SIG-M5 treated with dmso at 0.1 percent for 504 hours (cell line): ENCODE data around the gene COL6A3.
"Not testable (repeated sequence)": the region's sequence is repeated elsewhere in the genome, so short reads cannot be mapped to it uniquely, and the experiment has no call there.

Experiments
- DNase-seq: peaks from one replicate; lab custom pipeline; 2025; ENCODE audit not compliant: unreplicated experiment; lab: John Stamatoyannopoulos, UW

Gene COL6A3

DNA sequence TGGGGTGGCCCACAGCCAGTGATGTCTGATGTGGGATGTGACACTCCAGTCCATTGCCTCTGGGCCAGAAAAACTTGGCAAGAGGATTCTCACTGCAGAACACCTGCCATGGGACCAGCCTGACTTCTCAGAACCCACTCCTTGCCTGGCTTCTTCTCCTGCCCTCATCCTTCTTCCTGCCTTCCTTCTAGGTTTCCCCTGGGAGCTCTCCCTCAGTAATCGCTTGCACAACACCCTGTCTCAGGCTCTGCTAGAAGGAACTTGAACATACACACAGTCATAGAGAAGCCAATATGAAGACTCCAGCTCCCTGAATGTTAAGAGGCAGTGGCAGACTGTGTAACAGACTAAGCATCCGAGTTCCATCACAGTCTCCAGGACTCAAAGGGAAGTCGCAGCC, 4.3 kb upstream of the COL6A3 start:
- no peak for DNase-seq

DNA sequence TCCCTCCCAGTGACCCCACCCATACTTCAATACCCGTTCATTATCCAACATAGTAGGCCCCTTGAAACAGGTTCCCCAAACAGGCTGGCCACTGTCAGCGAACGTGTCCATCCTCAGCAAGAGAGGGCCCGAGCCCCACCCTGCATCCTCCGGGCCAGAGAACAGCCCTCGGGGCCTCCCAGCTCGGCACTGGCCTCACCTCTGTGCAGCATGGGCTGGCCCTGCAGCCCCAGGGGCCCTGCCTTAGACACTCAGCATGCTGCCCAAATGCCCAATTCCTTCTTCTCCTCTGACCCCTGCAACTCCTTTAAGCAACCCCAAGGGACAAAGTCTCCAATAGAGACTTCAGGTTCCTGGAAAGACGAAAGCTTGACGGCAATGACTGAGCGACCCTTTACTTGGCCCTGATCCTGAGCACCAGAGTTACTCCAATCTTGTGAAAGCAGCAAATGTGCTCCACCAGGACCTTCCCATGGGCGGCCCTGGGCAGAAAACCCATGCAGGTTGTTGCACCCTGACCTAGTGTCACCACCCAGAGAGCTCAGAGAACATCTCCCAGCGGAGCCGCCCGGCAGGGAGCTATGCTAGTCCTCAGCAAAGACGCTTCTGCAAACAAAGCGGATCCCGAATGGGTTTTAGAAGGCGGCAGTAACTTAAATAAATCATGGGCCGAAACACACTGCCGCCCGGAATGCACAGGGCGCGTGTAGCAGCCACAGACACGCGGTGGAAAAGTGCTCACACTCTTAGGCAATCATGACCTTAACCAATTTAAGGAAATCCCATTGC, 782 bp downstream of the COL6A3 start:
- no peak for DNase-seq

DNA sequence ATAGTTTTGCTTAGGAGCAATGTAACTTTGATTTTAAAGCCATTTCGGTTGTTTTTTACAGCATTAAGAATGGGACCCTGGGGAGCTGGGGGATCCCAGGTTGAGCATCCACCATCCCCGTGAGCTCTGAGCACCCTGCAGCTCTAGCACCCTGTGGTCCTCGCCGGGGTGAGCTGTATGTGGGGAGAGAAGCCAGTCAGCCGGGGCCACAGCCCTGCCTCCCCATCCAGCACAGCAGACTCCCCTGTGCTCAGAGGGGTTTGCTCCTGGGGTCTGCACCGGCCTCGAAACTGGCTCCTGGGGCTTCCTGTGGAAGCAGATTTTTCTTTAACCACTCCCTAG, 1.3 kb downstream of the COL6A3 start:
- DNase-seq: no peak

- DNase-seq: no peak
Observed at GRCh38 chr2:237411683-237412423, 2.1 kb downstream of the COL6A3 start.

- no peak for DNase-seq
Observed at GRCh38 chr2:237411092-237411601, 2.8 kb downstream of the COL6A3 start.

DNA sequence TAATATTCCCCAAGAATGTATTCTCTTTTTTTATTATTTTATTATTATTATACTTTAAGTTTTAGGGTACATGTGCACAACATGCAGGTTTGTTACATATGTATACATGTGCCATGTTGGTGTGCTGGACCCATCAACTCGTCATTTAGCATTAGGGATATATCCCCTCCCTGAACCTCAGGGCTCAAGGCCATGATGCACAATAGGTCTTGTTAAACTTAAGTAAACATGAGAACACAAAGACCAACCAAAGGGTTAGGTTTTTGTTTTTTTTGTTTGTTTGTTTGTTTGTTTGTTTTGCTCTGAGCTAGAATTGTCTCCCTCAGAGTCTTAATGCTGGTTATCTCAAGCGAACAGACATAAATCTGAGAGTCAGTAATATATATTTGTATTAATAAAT, 4.7 kb downstream of the COL6A3 start:
- not testable (repeated sequence) for DNase-seq

- DNase-seq: no peak
Observed at GRCh38 chr2:237408335-237409000, 5.5 kb downstream of the COL6A3 start.

GRCh38 chr2:237407700-237408099, 6.3 kb downstream of the COL6A3 start:
- DNase-seq: no peak

DNA sequence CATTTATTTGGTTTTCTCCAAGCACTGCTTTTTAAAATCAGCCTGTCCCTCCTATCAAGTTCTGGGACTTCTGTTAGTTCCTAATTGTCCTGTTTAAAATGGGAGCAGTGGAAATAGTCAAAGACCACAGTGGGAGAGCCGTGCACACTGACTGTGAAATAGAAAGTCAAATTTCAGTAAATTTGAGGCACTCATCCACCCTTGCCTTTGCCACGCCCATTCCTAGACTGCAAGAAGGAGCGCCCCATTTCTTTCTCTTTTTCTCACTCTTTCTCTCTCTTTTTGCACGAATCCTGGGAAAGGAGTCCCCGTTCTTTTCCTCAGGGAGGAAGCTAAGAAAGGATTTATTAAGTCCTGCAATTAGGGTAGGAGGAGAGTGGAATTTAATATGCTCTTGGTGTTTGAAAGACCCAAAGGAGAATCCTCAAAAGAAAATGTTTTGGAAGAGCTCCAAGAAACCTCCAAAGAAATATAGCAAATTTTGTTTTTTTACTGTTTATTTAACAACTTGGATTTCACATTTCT, 7.5 kb downstream of the COL6A3 start:
- DNase-seq: no peak

DNA sequence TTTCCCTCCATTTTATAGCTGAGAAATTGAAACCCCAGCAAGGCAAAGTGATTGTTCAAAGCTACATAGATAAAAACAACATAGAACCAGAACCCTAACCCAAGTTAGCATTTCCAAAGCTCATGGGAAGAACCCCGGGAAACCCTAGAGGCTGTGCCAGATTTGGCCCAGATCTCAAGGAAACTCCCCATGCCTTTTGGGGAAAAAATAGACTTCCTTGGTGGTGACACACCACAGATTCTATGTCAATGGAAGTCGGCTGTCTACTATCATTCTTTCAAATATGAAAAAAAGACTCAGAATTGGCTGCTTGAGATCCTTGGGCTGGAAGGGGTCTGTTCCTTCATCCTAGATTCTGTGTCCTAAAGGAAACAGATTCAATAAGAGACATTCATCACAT, 8.4 kb downstream of the COL6A3 start:
- DNase-seq: no peak

DNA sequence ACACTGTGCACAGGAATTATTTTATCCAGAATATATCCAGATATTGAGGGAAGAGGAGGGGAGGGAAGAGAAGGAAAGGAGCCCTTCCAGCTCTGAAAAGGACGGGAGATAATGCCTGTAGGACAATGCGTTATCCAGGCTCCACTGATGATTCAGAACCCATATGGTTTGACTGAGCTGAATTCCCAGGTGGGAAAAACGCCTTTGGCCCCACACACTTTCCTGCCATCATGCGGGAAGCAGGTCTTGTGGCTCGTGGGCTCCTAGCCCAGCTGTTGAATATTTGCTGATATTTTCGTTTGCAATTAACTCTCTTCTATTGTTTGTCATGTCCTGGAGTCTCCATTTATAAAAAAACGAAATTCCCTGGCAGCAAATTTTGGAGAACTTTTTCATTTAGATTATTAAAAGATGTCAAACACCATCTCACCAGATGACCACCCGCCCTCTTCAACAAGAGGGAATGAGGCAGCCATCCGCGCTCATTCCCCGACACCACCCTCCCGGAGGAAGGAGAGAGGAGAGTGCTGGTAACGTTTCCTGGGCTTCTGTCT, 8.9 kb downstream of the COL6A3 start:
- DNase-seq: no peak

DNA sequence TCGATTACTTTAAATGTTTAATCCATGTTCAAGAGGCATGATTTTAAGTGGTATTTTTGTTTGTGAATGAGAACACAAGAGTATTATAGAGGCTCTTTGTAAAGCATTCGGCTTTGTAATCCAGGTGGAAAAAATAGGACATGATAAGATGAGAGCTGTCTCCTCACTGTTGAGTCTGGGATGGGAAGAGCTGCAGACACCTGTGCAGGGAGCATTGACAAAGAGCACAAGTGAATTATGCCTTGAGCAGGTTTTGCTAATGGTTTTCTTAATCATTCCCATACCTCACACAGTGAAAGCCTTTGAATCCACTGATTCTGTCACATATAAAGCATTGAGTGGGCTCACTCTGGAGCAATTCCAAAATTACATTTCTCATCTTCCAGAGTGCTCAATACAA, 9.6 kb downstream of the COL6A3 start:
- no peak for DNase-seq

GRCh38 chr2:237403024-237403882, 10.7 kb downstream of the COL6A3 start:
- DNase-seq: no peak

GRCh38 chr2:237400199-237400598, 13.8 kb downstream of the COL6A3 start:
- no peak for DNase-seq

- DNase-seq: no peak
Observed at GRCh38 chr2:237397072-237397471, 16.9 kb downstream of the COL6A3 start.

DNA sequence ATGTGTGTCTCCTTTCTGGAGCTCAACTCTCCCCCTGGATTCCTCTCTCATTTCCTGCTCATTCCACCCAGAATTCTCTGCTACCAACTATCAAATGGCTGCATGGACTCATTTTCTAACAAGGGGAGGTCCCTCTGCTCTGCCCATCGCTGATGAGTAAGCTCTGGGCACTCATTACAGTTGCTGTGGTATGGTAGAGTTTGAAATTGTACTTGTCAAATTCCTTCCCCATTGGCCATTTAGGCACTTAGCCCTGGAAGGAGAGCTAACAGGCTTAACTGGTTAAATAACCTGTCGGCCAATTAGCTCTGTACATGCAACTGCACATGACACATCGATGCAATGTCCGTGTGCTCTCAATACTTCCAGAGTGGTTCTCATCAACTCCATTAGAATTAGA, 20.4 kb downstream of the COL6A3 start:
- DNase-seq: no peak

DNA sequence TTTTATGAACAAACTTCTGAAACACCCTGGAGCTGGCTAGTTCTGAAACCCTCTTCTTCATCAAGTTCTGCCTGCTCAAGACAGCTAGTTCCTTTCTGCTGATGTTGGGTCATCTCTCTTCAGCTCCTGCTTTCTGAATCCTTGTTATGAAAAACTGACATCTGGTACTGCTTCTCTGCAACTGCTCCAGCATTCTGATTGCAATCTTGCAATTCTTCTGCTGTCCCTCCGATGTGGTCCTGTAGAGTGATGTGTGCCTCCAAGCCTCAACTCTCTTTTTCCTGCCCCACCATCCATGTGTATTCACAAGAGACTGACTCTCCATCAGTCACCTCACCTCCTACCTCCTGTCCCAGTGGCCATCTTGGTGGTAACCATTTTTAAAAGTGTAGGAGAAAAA, 21.8 kb downstream of the COL6A3 start:
- DNase-seq: no peak

DNA sequence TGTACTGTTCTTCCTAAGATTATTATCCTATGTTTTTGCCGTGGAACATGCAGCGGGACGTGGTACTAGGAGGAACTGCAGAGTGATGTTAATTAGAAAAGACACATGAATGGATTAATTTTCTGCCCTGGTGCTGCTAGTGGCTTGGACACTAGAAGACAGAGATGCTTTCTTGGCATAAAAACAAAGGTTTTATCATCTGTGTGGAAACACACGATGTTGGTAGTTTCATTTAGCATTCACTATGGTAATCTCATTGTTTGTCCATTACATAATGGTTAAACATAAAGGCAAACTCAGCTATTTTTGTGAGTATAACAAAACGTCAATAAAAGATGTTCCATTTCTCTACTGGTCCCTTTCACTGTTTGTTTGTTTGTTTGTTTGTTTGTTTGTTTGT, 22.8 kb downstream of the COL6A3 start:
- DNase-seq: no peak

- DNase-seq: no peak
Observed at GRCh38 chr2:237390235-237390634, 23.7 kb downstream of the COL6A3 start.

GRCh38 chr2:237389831-237390230, 24.1 kb downstream of the COL6A3 start:
- DNase-seq: no peak
